CD14-positive monocyte (primary cell): Measurements from ENCODE around the gene HERPUD2. TPM values are rescaled to one million over a fixed set of nuclear protein-coding genes. Genes with fewer than 3 reads are reported as not detected.

Source experiments
- DNase-seq, 3 donors: peaks; one replicate each; pipeline ENCODE4 v3.0.0-alpha.2; 2011 to 2022
- H2AFZ ChIP-seq: 2 replicates; pipeline ENCODE4 v1.6.0; 2012; ENCODE audit warnings: mild to moderate bottlenecking, low read depth, low read length, inconsistent platforms; ENCODE audit not compliant: insufficient read depth, poor library complexity, severe bottlenecking
- H3K27ac ChIP-seq, 2 donors: 1 replicate in 1 of 2; 2 replicates in 1 of 2; pipeline ENCODE4 v1.5.1; 2012 to 2013; ENCODE audit warnings: low read length in 2 of 2, control low read depth in 1 of 2, inconsistent platforms in 1 of 2, low read depth in 1 of 2, mild to moderate bottlenecking in 1 of 2
- H3K27me3 ChIP-seq, 2 donors: one replicate each; pipeline versions ENCODE4 v1.6.0 to v1.6.1; 2011 to 2013; ENCODE audit warnings: low read length in 2 of 2; ENCODE audit not compliant: control insufficient read depth in 2 of 2, insufficient read depth in 2 of 2
- H3K36me3 ChIP-seq, 2 donors: replicated peaks in 1 of 2; 1 replicate in 1 of 2; 2 replicates in 1 of 2; pipeline versions ENCODE4 v1.5.1 to v1.6.1; 2012 to 2013; ENCODE audit warnings: low read length in 2 of 2, control low read depth in 1 of 2, inconsistent platforms in 1 of 2, mild to moderate bottlenecking in 1 of 2; ENCODE audit not compliant: insufficient read depth in 2 of 2, control insufficient read depth in 1 of 2
- H3K4me1 ChIP-seq, 2 donors: 1 replicate in 1 of 2; 2 replicates in 1 of 2; pipeline versions ENCODE4 v1.5.1 to v1.6.1; 2012 to 2013; ENCODE audit warnings: low read length in 2 of 2, control low read depth in 1 of 2, inconsistent platforms in 1 of 2, mild to moderate bottlenecking in 1 of 2, moderate library complexity in 1 of 2; ENCODE audit not compliant: insufficient read depth in 2 of 2, control insufficient read depth in 1 of 2
- H3K4me2 ChIP-seq: replicated peaks from 2 replicates; pipeline ENCODE3; 2012; ENCODE audit warnings: low read length, moderate library complexity, mild to moderate bottlenecking; ENCODE audit not compliant: poor library complexity, severe bottlenecking; ENCODE audit errors: extremely low read depth
- H3K4me3 ChIP-seq, 3 experiments: fragments of 200-600 bp in 1 of 3; sonication (generic) in 1 of 3; replicated peaks in 1 of 3; 1 replicate in 2 of 3; 2 replicates in 1 of 3; pipeline ENCODE4 v1.5.1; 2011 to 2013; ENCODE audit warnings: low read length in 3 of 3, mild to moderate bottlenecking in 3 of 3, control low read depth in 2 of 3, low read depth in 2 of 3, inconsistent platforms in 1 of 3, moderate library complexity in 1 of 3
- H3K79me2 ChIP-seq: 2 replicates; pipeline ENCODE4 v1.6.0; 2012; ENCODE audit warnings: mild to moderate bottlenecking, control low read depth, inconsistent platforms, low read length, moderate library complexity; ENCODE audit not compliant: insufficient read depth
- H3K9ac ChIP-seq: 2 replicates; pipeline ENCODE4 v1.6.0; 2017; ENCODE audit warnings: low read length, mild to moderate bottlenecking; ENCODE audit not compliant: insufficient read depth, poor library complexity, severe bottlenecking
- H3K9me3 ChIP-seq, 2 donors: replicated peaks in 1 of 2; 1 replicate in 1 of 2; 2 replicates in 1 of 2; pipeline versions ENCODE4 v1.5.1 to v1.6.1; 2012 to 2013; ENCODE audit warnings: low read length in 2 of 2, control low read depth in 1 of 2; ENCODE audit not compliant: control insufficient read depth in 1 of 2, insufficient read depth in 1 of 2
- H4K20me1 ChIP-seq: 2 replicates; pipeline ENCODE4 v1.6.0; 2012; ENCODE audit warnings: mild to moderate bottlenecking, low read length, control low read depth, moderate library complexity; ENCODE audit not compliant: insufficient read depth
- H3K27ac Mint-ChIP-seq, 7 donors: one replicate each; pipeline ENCODE4 v1.8.0; 2020; ENCODE audit warnings: mild to moderate bottlenecking in 7 of 7, mixed read lengths in 7 of 7, moderate library complexity in 6 of 7, inconsistent platforms in 2 of 7
- H3K27me3 Mint-ChIP-seq, 3 donors: one replicate each; pipeline ENCODE4 v1.8.0; 2021 to 2022; ENCODE audit warnings: low read depth in 3 of 3, mild to moderate bottlenecking in 3 of 3, mixed read lengths in 3 of 3, moderate library complexity in 3 of 3, inconsistent platforms in 1 of 3
- H3K36me3 Mint-ChIP-seq, 2 donors: one replicate each; pipeline ENCODE4 v1.8.0; 2020; ENCODE audit warnings: mixed read lengths in 2 of 2, inconsistent platforms in 1 of 2, mild to moderate bottlenecking in 1 of 2
- H3K4me1 Mint-ChIP-seq: one replicate; pipeline ENCODE4 v1.8.0; 2020; ENCODE audit warnings: mild to moderate bottlenecking, mixed read lengths
- H3K4me3 Mint-ChIP-seq, 2 donors: one replicate each; pipeline ENCODE4 v1.8.0; 2020; ENCODE audit warnings: mild to moderate bottlenecking in 2 of 2, mixed read lengths in 2 of 2, moderate library complexity in 1 of 2
- H3K9me3 Mint-ChIP-seq, 7 donors: one replicate each; pipeline ENCODE4 v1.8.0; 2020 to 2022; ENCODE audit warnings: mixed read lengths in 7 of 7, mild to moderate bottlenecking in 6 of 7, moderate library complexity in 6 of 7, inconsistent platforms in 2 of 7
- WGBS: methylation state at CpG from one replicate; pipeline ENCODE4 v1.1.5; 2013; ENCODE audit warnings: missing lambda C conversion rate; ENCODE audit not compliant: insufficient coverage; 5-methylcytosine and 5-hydroxymethylcytosine counted together
- intact Hi-C, 2 donors: fragments of 100-400 bp; cut with micrococcal nuclease; formaldehyde crosslinking; loops; one replicate each; pipeline versions ENCODE4 v1.15.0 to v1.15.1; 2023
- polyA plus RNA-seq, 3 donors: library from polyadenylated mRNA; depleted of rRNA in 1 of 3; unstranded in 2 of 3; stranded (reverse) in 1 of 3; fragments of 300-500 nt in 2 of 3; fragments of >200 nt in 1 of 3; fragmentation: Illumina TruSeq in 2 of 3; gene quantifications; 1 replicate in 2 of 3; 2 replicates in 1 of 3; pipeline ENCODE4 v1.2.3, GENCODE V29; 2012 to 2021
- TF ChIP-seq, protein P1 (sequence below): fragments of 200-600 bp; IDR thresholded peaks from one replicate; pipeline ENCODE4 v1.8.0; 2022; ENCODE audit warnings: antibody characterized with exemption, mild to moderate bottlenecking

HERPUD2 gene
- polyA plus RNA-seq, 3 donors, result 36.1 to 40.9 (median 36.4) TPM

DNA sequence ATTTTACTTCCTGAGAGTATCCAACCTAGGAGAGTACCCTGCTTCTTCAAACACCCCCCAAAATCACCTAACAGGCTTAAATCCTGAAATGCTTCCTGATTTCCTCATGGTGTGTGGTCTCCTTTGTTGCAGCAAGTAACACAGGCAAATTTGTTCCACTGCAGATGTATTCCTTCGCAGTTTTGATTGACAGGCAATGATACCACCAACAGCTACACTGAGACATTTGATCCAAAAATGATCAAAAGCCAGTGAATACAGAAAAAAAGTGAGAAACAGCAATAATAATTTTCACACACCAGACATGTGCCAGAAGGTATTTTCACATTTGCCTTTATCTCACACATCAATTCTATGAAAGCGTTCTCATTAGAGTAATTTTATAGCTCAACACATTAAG is 95.9 kb downstream of the HERPUD2 start:
- no peak overlapping the region for H3K27ac Mint-ChIP-seq
- H2AFZ ChIP-seq, result no peak overlapping the region
- TF ChIP-seq, protein P1, sequence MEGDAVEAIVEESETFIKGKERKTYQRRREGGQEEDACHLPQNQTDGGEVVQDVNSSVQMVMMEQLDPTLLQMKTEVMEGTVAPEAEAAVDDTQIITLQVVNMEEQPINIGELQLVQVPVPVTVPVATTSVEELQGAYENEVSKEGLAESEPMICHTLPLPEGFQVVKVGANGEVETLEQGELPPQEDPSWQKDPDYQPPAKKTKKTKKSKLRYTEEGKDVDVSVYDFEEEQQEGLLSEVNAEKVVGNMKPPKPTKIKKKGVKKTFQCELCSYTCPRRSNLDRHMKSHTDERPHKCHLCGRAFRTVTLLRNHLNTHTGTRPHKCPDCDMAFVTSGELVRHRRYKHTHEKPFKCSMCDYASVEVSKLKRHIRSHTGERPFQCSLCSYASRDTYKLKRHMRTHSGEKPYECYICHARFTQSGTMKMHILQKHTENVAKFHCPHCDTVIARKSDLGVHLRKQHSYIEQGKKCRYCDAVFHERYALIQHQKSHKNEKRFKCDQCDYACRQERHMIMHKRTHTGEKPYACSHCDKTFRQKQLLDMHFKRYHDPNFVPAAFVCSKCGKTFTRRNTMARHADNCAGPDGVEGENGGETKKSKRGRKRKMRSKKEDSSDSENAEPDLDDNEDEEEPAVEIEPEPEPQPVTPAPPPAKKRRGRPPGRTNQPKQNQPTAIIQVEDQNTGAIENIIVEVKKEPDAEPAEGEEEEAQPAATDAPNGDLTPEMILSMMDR, result no peak
- H3K9me3 ChIP-seq, result no peaks in the 10 kb centered on the region
- H4K20me1 ChIP-seq, result no peaks in the 10 kb centered on the region
- H3K79me2 ChIP-seq, result no peaks in the 10 kb centered on the region
- 0% methylated on average over 1 of the region's 2 CpGs for WGBS
- H3K4me1 ChIP-seq, result peaks cover 5 to 7% of the 10 kb centered on the region in 2 donors
- H3K9me3 Mint-ChIP-seq, result peaks cover 0 to 6% (median 0%) of the 10 kb centered on the region in 7 donors
- no peak overlapping the region for H3K27ac ChIP-seq
- peaks cover 10% of the 10 kb centered on the region for H3K4me1 Mint-ChIP-seq
- H3K4me2 ChIP-seq, result no peak overlapping the region
- no peaks in the 10 kb centered on the region for H3K27me3 ChIP-seq
- no peaks in the 10 kb centered on the region for H3K36me3 Mint-ChIP-seq
- no peak overlapping the region for H3K4me3 Mint-ChIP-seq
- no peaks in the 10 kb centered on the region for H3K36me3 ChIP-seq
- peaks cover 0 to 6% (median 0%) of the 10 kb centered on the region in 3 donors for H3K27me3 Mint-ChIP-seq
- intact Hi-C loops, result no loop called here
- DNase-seq, result no peak
- H3K9ac ChIP-seq, result no peak overlapping the region
- H3K4me3 ChIP-seq, result no peak overlapping the region

DNA sequence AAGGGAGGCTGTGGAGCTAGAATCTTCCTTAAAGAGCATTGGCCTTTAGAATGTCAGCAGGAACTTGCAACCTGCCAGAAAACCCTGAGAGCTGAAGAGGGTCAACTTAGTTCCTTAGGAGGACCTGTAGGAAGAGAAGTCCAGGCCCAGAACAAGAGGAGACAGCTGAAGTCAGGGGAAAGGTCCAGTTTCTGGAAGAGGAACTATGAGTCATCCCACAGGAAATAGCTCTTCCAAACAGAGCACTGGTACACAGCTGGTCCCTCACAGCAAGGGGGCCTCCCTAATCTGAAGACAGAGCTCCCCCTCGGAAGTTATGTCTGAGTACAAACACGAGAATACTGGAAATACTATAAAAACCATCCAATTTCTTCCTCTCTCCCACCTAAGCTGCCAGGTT is 98.9 kb downstream of the HERPUD2 start:
- H3K27me3 ChIP-seq, result no peaks in the 10 kb centered on the region
- H3K4me3 ChIP-seq, result no peak overlapping the region
- peaks cover 5 to 7% of the 10 kb centered on the region in 2 donors for H3K4me1 ChIP-seq
- Mint-ChIP-seq H3K27me3 (peaks cover 2 to 6% (median 3%) of the 10 kb centered on the region in 3 donors), H3K4me1 (peaks cover 10% of the 10 kb centered on the region), H3K36me3 (no peaks in the 10 kb centered on the region), H3K27ac (no peak overlapping the region), H3K9me3 (no peaks in the 10 kb centered on the region), H3K4me3 (no peak overlapping the region)
- no peak overlapping the region for H3K27ac ChIP-seq
- peak in 1 of 3 donors; percentile 29 for DNase-seq
- intact Hi-C loops, result no loop called here
- H3K36me3 ChIP-seq, result no peaks in the 10 kb centered on the region
- no peak overlapping the region for H3K4me2 ChIP-seq
- no peak overlapping the region for H3K9ac ChIP-seq
- TF ChIP-seq, protein P1, result no peak
- H2AFZ ChIP-seq, result no peak overlapping the region
- H3K79me2 ChIP-seq, result no peaks in the 10 kb centered on the region
- H4K20me1 ChIP-seq, result no peaks in the 10 kb centered on the region
- 27% methylated on average over 2 of the region's 2 CpGs for WGBS
- no peaks in the 10 kb centered on the region for H3K9me3 ChIP-seq
